Osteocyte (in vitro differentiated cells): Measurements from ENCODE around the gene SGCG. TPM values are rescaled to one million over a fixed set of nuclear protein-coding genes. Genes with fewer than 3 reads are reported as not detected.

ENCODE experiments used
- DNase-seq: peaks from one replicate; pipeline ENCODE4 v3.0.0; 2021; ENCODE audit warnings: mixed read lengths; ENCODE audit not compliant: unreplicated experiment; ENCODE audit errors: extremely low spot score
- H3K27ac Mint-ChIP-seq: one replicate; pipeline ENCODE4 v1.8.0; 2021; ENCODE audit warnings: mild to moderate bottlenecking, mixed read lengths; ENCODE audit not compliant: unreplicated experiment
- H3K27me3 Mint-ChIP-seq: one replicate; pipeline ENCODE4 v1.8.0; 2021; ENCODE audit warnings: mixed read lengths; ENCODE audit not compliant: unreplicated experiment
- H3K36me3 Mint-ChIP-seq: one replicate; pipeline ENCODE4 v1.8.0; 2021; ENCODE audit warnings: mixed read lengths; ENCODE audit not compliant: unreplicated experiment
- H3K4me1 Mint-ChIP-seq: one replicate; pipeline ENCODE4 v1.8.0; 2021; ENCODE audit warnings: mixed read lengths; ENCODE audit not compliant: unreplicated experiment
- H3K4me3 Mint-ChIP-seq: one replicate; pipeline ENCODE4 v1.8.0; 2021; ENCODE audit warnings: mild to moderate bottlenecking, moderate library complexity, mixed read lengths; ENCODE audit not compliant: unreplicated experiment
- H3K9me3 Mint-ChIP-seq: one replicate; pipeline ENCODE4 v1.8.0; 2021; ENCODE audit warnings: mixed read lengths; ENCODE audit not compliant: unreplicated experiment
- CTCF ChIP-seq: fragments of 200-600 bp; sonication (generic); IDR thresholded peaks from 2 replicates; pipeline ENCODE4 v1.5.0; 2021; ENCODE audit warnings: antibody characterized with exemption, mild to moderate bottlenecking, moderate library complexity
- total RNA-seq: library from RNA; stranded (reverse); gene quantifications from 2 replicates; pipeline ENCODE4 v1.2.1, GENCODE V29; 2021

SGCG gene
- total RNA-seq, 1 donor from 2014 or later, result 0.70 TPM

GRCh38 chr13:23323946-23324709 lies 143.3 kb downstream of the SGCG start:
- Mint-ChIP-seq H3K9me3 (no peaks in the 10 kb centered on the region), H3K4me3 (no peak overlapping the region), H3K27ac (peak overlapping the region; percentile 95), H3K27me3 (no peaks in the 10 kb centered on the region), H3K36me3 (peaks cover 6% of the 10 kb centered on the region), H3K4me1 (peaks cover 61% of the 10 kb centered on the region)
- DNase-seq, result no peak
- no peak for TF ChIP-seq CTCF

- no peak overlapping the region for H3K27ac Mint-ChIP-seq
- H3K4me3 Mint-ChIP-seq, result no peak overlapping the region
- H3K9me3 Mint-ChIP-seq, result no peaks in the 10 kb centered on the region
- H3K36me3 Mint-ChIP-seq, result peaks cover 6% of the 10 kb centered on the region
- peaks cover 50% of the 10 kb centered on the region for H3K4me1 Mint-ChIP-seq
- no peak for TF ChIP-seq CTCF
- no peaks in the 10 kb centered on the region for H3K27me3 Mint-ChIP-seq
- DNase-seq, result no peak
Measured at GRCh38 chr13:23325191-23325590, 144.4 kb downstream of the SGCG start.

- no peaks in the 10 kb centered on the region for H3K27me3 Mint-ChIP-seq
- H3K9me3 Mint-ChIP-seq, result peaks cover 28% of the 10 kb centered on the region
- no peak for TF ChIP-seq CTCF
- H3K4me3 Mint-ChIP-seq, result no peak overlapping the region
- peaks cover 35% of the 10 kb centered on the region for H3K36me3 Mint-ChIP-seq
- no peak for DNase-seq
- no peaks in the 10 kb centered on the region for H3K4me1 Mint-ChIP-seq
- no peak overlapping the region for H3K27ac Mint-ChIP-seq
Measured at GRCh38 chr13:23330356-23330755, 149.6 kb downstream of the SGCG start.

- Mint-ChIP-seq H3K4me3 (no peak overlapping the region), H3K4me1 (peaks cover under 1% of the 10 kb centered on the region), H3K36me3 (peaks cover 59% of the 10 kb centered on the region), H3K27me3 (no peaks in the 10 kb centered on the region), H3K27ac (no peak overlapping the region), H3K9me3 (peaks cover 29% of the 10 kb centered on the region)
- DNase-seq, result no peak
- no peak for TF ChIP-seq CTCF
Measured at GRCh38 chr13:23339225-23339624, 158.4 kb downstream of the SGCG start.

GRCh38 chr13:23344931-23345595 lies 164.3 kb downstream of the SGCG start:
- Mint-ChIP-seq H3K4me1 (peaks cover 34% of the 10 kb centered on the region), H3K27ac (peak overlapping the region; percentile 77), H3K36me3 (peaks cover 61% of the 10 kb centered on the region), H3K9me3 (peaks cover under 1% of the 10 kb centered on the region), H3K4me3 (no peak overlapping the region), H3K27me3 (no peaks in the 10 kb centered on the region)
- no peak for DNase-seq
- no peak for TF ChIP-seq CTCF
